ENCODE measurements around the gene SECTM1. TPM values are rescaled to one million over a fixed set of nuclear protein-coding genes. Genes with fewer than 3 reads are reported as not detected.
A peak's percentile ranks its signal among the peaks of the same experiment; 100 is the strongest.

SECTM1 gene
- total and polyA plus RNA-seq, 9 of the 15 experiments (the other 6 are each of a cell fraction or from before 2014, with no cell fraction given), result 0.11 to 0.46 (median 0.18) TPM; not detected in 6

DNA sequence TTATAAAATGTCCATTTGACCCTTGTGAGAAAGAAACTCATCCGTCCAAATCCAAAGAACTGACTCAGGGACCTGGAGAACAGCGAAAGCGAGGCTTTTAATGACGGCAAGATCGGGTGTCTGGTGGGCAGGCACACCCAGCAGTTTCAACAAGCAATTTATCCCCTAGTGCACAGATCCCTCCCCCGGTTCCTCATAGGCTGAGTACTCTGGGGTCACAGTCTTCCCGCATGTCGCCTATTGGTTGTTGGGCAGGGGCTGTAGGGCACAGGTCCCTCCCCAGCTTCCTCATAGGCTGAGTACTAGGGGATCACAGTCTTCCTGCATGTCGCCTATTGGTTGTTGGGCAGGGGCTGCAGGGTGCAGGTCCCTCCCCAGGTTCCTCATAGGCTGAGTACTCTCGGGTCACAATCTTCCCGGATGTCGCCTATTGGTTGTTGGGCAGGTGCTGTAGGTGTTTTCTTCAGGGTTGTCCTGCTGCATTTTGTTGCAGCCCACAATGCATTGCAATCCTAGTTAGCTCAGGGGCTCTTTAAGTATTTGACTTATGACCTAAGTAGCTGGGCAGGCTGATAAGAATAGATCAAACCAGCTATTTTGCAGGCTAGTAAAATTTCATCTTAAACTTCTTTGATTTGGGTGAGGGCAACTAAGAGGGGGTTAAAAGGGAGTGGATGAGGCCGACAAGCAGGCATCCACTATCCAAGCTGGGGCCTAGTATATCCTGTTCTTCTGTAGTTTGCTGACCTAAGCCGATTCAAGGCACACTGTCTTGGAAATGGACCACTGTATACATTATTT lies 34.4 kb upstream of the SECTM1 start (continued):
- TF ChIP-seq, protein P1, sequence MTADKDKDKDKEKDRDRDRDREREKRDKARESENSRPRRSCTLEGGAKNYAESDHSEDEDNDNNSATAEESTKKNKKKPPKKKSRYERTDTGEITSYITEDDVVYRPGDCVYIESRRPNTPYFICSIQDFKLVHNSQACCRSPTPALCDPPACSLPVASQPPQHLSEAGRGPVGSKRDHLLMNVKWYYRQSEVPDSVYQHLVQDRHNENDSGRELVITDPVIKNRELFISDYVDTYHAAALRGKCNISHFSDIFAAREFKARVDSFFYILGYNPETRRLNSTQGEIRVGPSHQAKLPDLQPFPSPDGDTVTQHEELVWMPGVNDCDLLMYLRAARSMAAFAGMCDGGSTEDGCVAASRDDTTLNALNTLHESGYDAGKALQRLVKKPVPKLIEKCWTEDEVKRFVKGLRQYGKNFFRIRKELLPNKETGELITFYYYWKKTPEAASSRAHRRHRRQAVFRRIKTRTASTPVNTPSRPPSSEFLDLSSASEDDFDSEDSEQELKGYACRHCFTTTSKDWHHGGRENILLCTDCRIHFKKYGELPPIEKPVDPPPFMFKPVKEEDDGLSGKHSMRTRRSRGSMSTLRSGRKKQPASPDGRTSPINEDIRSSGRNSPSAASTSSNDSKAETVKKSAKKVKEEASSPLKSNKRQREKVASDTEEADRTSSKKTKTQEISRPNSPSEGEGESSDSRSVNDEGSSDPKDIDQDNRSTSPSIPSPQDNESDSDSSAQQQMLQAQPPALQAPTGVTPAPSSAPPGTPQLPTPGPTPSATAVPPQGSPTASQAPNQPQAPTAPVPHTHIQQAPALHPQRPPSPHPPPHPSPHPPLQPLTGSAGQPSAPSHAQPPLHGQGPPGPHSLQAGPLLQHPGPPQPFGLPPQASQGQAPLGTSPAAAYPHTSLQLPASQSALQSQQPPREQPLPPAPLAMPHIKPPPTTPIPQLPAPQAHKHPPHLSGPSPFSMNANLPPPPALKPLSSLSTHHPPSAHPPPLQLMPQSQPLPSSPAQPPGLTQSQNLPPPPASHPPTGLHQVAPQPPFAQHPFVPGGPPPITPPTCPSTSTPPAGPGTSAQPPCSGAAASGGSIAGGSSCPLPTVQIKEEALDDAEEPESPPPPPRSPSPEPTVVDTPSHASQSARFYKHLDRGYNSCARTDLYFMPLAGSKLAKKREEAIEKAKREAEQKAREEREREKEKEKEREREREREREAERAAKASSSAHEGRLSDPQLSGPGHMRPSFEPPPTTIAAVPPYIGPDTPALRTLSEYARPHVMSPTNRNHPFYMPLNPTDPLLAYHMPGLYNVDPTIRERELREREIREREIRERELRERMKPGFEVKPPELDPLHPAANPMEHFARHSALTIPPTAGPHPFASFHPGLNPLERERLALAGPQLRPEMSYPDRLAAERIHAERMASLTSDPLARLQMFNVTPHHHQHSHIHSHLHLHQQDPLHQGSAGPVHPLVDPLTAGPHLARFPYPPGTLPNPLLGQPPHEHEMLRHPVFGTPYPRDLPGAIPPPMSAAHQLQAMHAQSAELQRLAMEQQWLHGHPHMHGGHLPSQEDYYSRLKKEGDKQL (CRISPR knock-in tag; IDR thresholded peaks at IDR 0.05; ENCODE audit: borderline replicate concordance), result no peak
- TF ChIP-seq, protein P2, sequence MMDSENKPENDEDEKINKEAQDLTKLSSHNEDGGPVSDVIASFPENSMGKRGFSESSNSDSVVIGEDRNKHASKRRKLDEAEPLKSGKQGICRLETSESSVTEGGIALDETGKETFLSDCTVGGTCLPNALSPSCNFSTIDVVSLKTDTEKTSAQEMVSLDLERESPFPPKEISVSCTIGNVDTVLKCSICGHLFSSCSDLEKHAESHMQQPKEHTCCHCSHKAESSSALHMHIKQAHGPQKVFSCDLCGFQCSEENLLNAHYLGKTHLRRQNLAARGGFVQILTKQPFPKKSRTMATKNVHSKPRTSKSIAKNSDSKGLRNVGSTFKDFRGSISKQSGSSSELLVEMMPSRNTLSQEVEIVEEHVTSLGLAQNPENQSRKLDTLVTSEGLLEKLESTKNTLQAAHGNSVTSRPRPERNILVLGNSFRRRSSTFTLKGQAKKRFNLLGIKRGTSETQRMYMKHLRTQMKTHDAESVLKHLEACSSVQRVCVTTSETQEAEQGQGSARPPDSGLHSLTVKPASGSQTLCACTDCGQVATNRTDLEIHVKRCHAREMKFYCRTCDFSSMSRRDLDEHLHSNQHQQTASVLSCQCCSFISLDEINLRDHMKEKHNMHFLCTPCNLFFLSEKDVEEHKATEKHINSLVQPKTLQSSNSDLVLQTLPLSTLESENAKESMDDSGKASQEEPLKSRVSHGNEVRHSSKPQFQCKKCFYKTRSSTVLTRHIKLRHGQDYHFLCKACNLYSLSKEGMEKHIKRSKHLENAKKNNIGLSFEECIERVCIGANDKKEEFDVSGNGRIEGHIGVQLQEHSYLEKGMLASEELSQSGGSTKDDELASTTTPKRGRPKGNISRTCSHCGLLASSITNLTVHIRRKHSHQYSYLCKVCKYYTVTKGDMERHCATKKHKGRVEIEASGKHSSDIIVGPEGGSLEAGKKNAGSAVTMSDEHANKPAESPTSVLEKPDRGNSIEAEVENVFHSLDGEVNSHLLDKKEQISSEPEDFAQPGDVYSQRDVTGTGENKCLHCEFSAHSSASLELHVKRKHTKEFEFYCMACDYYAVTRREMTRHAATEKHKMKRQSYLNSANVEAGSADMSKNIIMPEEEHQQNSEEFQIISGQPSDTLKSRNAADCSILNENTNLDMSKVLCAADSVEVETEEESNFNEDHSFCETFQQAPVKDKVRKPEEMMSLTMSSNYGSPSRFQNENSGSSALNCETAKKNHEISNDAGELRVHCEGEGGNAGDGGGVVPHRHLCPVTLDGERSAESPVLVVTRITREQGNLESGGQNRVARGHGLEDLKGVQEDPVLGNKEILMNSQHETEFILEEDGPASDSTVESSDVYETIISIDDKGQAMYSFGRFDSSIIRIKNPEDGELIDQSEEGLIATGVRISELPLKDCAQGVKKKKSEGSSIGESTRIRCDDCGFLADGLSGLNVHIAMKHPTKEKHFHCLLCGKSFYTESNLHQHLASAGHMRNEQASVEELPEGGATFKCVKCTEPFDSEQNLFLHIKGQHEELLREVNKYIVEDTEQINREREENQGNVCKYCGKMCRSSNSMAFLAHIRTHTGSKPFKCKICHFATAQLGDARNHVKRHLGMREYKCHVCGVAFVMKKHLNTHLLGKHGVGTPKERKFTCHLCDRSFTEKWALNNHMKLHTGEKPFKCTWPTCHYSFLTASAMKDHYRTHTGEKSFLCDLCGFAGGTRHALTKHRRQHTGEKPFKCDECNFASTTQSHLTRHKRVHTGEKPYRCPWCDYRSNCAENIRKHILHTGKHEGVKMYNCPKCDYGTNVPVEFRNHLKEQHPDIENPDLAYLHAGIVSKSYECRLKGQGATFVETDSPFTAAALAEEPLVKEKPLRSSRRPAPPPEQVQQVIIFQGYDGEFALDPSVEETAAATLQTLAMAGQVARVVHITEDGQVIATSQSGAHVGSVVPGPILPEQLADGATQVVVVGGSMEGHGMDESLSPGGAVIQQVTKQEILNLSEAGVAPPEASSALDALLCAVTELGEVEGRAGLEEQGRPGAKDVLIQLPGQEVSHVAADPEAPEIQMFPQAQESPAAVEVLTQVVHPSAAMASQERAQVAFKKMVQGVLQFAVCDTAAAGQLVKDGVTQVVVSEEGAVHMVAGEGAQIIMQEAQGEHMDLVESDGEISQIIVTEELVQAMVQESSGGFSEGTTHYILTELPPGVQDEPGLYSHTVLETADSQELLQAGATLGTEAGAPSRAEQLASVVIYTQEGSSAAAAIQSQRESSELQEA (IDR thresholded peaks at IDR 0.05; ENCODE audit: low read depth), result no peak
- TF ChIP-seq ILF3 (IDR thresholded peaks at IDR 0.05; ENCODE audit: borderline replicate concordance) (no peak), ZNF717 (CRISPR knock-in tag; IDR thresholded peaks at IDR 0.05) (no peak), NELFE (IDR thresholded peaks at IDR 0.05; ENCODE audit: insufficient read depth, insufficient read length) (no peak), ZNF445 (CRISPR knock-in tag; IDR thresholded peaks at IDR 0.05; ENCODE audit: low read depth) (no peak), TCF3 (CRISPR knock-in tag; IDR thresholded peaks at IDR 0.05) (0 out of 2 replicates have a peak, but pooled peaks have one; percentile 29), NR2C1 (IDR thresholded peaks at IDR 0.05) (peak; percentile 97), NR2C1 (tag; IDR thresholded peaks at IDR 0.05) (peak; percentile 95), PML (IDR thresholded peaks at IDR 0.05; ENCODE audit: low read length) (peak; percentile 45; the same call in 1 of the 2 replicates), ERF (CRISPR knock-in tag; IDR thresholded peaks at IDR 0.05) (no peak), GTF2F1 (IDR thresholded peaks at IDR 0.05; ENCODE audit: low read depth, low read length) (no peak)
- TF ChIP-seq, protein P3, sequence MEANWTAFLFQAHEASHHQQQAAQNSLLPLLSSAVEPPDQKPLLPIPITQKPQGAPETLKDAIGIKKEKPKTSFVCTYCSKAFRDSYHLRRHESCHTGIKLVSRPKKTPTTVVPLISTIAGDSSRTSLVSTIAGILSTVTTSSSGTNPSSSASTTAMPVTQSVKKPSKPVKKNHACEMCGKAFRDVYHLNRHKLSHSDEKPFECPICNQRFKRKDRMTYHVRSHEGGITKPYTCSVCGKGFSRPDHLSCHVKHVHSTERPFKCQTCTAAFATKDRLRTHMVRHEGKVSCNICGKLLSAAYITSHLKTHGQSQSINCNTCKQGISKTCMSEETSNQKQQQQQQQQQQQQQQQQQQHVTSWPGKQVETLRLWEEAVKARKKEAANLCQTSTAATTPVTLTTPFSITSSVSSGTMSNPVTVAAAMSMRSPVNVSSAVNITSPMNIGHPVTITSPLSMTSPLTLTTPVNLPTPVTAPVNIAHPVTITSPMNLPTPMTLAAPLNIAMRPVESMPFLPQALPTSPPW (CRISPR knock-in tag; IDR thresholded peaks at IDR 0.05), result peak; percentile 53; the same call in 1 of the 2 replicates
